H1 (cell line): Measurements from ENCODE around the gene MAGI2.

Source experiments
- ATF2 ChIP-seq: IDR thresholded peaks from 2 replicates; pipeline ENCODE4 v1.6.1; 2012; ENCODE audit warnings: low read length, inconsistent platforms
- EGR1 ChIP-seq: IDR thresholded peaks from 2 replicates; pipeline ENCODE4 v1.6.1; 2011; ENCODE audit warnings: low read depth, low read length, borderline replicate concordance
- GABPA ChIP-seq: IDR thresholded peaks from 2 replicates; pipeline ENCODE4 v1.6.1; 2011; ENCODE audit warnings: mild to moderate bottlenecking, low read length, moderate library complexity, borderline replicate concordance; ENCODE audit not compliant: insufficient read depth
- TF ChIP-seq, protein P1 (sequence below), 3 experiments: IDR thresholded peaks; 1 replicate in 2 of 3; 2 replicates in 1 of 3; pipeline versions ENCODE4 v1.5.1 to v1.6.1; 2011; ENCODE audit warnings: low read length in 3 of 3, mild to moderate bottlenecking in 3 of 3, inconsistent platforms in 2 of 3, low read depth in 1 of 3, moderate library complexity in 1 of 3; ENCODE audit not compliant: insufficient read depth in 1 of 3; ENCODE audit errors: control extremely low read depth in 1 of 3

GRCh38 chr7:78170815-78171214 is 1282.7 kb downstream of the MAGI2 start:
- TF ChIP-seq EGR1 (no peak), GABPA (no peak), ATF2 (no peak)
- TF ChIP-seq, protein P1, sequence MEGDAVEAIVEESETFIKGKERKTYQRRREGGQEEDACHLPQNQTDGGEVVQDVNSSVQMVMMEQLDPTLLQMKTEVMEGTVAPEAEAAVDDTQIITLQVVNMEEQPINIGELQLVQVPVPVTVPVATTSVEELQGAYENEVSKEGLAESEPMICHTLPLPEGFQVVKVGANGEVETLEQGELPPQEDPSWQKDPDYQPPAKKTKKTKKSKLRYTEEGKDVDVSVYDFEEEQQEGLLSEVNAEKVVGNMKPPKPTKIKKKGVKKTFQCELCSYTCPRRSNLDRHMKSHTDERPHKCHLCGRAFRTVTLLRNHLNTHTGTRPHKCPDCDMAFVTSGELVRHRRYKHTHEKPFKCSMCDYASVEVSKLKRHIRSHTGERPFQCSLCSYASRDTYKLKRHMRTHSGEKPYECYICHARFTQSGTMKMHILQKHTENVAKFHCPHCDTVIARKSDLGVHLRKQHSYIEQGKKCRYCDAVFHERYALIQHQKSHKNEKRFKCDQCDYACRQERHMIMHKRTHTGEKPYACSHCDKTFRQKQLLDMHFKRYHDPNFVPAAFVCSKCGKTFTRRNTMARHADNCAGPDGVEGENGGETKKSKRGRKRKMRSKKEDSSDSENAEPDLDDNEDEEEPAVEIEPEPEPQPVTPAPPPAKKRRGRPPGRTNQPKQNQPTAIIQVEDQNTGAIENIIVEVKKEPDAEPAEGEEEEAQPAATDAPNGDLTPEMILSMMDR (IDR thresholded peaks at IDR 0.05; ENCODE audit: control extremely low read depth in 1 of 3, insufficient read depth in 1 of 3, low read depth in 1 of 3, low read length in 3 of 3) = no peak
